GM12873 (cell line): Measurements from ENCODE around the gene PABPN1L.

Source experiments
- TF ChIP-seq, protein P1 (sequence below): IDR thresholded peaks from 2 replicates; pipeline ENCODE4 v1.5.1; 2012; ENCODE audit warnings: low read depth, mild to moderate bottlenecking, moderate library complexity, low read length, control low read depth; ENCODE audit not compliant: insufficient read depth; ENCODE audit errors: missing control alignments

PABPN1L gene

DNA sequence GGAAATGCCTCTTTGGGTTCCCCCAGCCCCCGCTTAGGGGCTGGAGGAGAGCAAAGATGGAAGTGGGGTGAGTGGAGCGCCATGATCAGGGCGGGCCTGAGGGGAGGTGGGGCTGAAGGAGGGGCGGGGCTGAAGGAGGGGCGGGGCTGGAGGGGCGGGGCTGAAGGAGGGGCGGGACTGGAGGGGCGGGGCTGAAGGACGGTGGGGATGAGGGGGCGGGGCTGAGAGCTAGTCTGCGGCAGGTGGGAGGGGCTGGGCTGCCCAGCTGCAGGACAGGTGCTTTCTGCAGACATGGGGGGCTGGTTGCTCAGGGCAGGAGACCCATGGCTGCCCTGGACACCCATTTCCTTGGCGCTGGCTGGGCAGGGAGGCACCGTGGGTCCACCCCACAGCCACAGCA, 39.1 kb upstream of the PABPN1L start:
- TF ChIP-seq, protein P1, sequence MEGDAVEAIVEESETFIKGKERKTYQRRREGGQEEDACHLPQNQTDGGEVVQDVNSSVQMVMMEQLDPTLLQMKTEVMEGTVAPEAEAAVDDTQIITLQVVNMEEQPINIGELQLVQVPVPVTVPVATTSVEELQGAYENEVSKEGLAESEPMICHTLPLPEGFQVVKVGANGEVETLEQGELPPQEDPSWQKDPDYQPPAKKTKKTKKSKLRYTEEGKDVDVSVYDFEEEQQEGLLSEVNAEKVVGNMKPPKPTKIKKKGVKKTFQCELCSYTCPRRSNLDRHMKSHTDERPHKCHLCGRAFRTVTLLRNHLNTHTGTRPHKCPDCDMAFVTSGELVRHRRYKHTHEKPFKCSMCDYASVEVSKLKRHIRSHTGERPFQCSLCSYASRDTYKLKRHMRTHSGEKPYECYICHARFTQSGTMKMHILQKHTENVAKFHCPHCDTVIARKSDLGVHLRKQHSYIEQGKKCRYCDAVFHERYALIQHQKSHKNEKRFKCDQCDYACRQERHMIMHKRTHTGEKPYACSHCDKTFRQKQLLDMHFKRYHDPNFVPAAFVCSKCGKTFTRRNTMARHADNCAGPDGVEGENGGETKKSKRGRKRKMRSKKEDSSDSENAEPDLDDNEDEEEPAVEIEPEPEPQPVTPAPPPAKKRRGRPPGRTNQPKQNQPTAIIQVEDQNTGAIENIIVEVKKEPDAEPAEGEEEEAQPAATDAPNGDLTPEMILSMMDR = no peak

DNA sequence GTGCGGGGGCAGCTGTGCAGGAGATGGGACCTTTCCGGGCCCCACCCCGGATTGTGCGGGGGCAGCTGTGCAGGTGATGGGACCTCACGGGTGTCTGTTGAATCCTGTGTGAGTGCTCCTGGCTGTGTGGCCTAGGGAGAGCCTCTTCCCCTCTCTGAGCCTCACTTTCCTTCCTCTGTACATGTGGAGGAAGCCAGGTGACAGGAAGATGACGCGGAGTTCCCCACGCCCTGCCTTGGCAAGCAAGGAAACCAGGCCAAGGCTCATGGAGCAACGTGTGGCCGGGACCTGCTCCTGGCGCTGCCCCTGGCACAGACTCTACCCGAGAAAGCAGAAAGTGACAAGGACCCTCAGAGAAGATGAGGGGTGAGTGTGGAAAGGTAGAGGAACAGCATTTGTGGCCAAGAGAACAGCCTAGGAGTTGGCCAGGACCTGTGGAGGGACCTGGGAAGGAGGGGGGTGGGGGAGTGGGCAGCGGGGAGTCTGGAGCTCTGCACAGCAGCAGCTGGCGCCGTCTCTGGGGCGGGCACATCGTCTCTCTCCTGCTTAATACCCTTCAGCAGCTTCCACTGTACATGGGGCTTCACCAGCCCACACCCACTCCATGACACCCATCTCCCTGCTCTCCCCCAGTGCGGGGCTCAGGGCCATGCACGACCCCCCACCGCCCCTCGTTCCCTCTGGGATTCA, 38.4 kb upstream of the PABPN1L start:
- TF ChIP-seq, protein P1 = no peak

DNA sequence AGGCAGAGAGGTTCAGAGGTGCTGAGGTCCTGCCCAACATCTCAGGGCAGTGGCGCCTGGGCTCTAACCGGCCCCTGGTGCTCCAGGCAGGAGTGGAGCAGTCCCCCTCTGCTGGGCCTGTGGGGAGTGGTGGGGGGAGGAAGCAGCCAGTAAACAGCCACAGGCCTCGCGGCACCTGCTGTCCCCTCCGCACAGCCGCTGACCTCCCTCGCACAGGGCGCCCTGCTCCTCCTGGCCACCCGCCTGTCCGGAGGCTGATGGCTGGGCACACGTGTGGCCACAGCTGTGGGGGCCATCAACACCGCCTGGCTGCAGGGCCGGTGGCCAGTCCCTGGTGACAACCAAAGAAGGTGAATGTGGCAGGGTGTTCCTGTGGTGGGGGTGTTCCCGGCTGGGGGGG, 36.8 kb upstream of the PABPN1L start:
- TF ChIP-seq, protein P1 = no peak

DNA sequence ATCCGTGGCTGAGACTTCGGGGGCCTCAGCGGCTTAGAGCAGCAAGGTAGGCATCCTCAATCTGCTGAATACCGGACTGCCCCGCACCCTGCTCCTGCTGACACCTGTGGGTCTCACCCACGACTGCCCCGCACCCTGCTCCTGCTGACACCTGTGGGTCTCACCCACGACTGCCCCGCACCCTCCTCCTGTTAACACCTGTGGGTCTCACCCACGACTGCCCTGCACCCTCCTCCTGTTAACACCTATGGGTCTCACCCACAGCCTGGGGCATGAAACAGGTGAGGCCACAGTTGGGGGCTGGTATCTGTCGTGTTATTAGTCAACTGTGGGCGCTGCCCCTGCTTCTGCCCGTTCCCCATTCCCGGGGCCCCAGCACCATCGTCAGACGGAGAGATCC, 36.3 kb upstream of the PABPN1L start:
- TF ChIP-seq, protein P1 = no peak

DNA sequence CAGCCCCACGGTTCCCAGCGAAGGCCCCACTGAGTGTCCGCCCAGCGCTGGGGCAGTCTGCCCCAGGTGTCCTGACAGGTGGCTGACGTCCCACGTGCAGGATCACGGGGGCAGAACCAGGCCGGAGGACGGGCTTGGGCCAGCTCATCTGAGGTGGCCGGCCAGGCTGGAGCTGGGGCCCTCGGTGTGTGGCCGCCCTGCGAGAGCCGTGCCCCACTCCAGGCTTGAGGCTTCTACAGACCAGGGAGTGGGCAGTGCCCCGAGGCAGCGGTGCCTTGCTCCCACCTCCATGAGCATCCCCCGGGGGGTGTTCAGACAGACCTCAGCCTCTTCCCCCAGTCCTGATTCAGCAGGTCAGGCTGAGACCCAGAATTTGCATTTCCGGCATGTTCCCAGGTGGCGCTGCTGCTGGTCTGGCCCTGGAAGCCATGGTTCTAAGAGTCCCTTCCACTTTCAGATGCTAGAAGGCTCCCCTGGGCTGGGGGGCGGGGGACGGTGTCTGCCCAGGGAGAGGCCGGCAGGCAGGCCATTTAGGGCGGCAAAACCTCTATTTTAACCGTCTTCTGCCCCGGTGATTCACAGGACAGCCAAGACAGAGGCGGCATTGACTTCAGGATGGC, 35.4 kb upstream of the PABPN1L start:
- TF ChIP-seq, protein P1 = no peak

DNA sequence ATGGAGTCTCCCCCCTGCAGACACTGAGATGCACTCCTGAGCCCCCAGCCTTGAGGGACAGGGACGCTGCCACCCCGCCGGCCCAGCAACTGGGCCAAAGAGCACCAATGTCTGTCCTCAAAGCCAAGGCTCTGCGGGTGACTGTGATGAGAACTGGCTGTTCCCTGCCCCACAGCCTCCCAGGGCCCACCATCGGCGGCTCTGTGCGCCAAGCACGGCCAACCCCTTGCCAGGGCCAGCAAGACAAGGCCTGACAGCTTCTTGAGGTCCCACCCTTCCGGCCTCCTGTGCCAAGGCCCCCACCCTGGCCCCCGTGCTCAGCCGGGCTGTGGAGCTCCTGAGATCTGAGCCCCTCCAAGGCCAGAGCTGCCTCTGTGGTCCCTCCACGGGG, 34.2 kb upstream of the PABPN1L start:
- TF ChIP-seq, protein P1 = no peak

DNA sequence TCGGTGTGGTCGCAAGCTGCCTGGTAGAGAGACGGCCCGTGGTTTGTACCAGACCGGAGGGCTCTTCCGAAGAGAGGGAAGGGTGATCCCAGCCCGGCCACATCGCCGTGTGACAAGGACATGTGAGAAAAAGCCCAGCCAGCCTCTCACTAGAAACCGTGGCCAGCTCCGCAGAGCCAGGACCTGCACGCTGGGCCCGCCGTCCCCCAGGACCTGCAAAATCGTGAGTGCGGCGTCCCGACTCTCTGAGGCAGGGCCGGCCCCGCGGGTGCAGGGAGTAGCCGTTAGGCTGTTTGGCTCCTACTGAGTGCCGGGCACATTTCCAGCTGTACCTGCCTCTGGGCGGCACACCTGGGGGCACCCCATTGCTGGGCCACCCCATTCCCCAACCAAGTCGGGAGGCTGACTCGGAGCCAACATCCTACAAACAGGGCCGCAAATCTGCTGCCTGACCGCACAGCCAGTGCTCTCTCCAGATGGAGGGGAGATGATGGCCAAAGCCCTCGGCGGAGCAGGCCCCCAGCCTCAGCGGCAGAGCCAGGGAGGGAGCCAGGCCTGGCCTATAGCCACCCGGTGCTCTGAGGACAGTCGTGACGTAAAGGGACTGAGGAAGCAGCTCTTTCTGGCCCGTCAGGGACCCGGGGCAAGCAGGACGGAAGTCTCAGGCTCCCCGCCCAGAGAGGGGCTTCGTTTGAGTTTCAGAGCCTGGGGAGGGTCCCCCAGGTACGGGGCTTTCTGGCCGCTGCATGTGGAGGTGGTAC, 33.6 kb upstream of the PABPN1L start:
- TF ChIP-seq, protein P1 = no peak
